MG63 (cell line): ENCODE results near the gene TBC1D14. TPM values are rescaled to one million over a fixed set of nuclear protein-coding genes. Genes with fewer than 3 reads are reported as not detected.
"Not testable (repeated sequence)": the region's sequence is repeated elsewhere in the genome, so short reads cannot be mapped to it uniquely, and the experiment has no call there.

ENCODE experiments used
- DNase-seq: peaks from one replicate; pipeline ENCODE4 v3.0.0-alpha.2; 2020
- H3K27me3 ChIP-seq: fragments of 250-450 bp; sonication (Bioruptor Pico); 2 replicates; pipeline ENCODE4 v1.5.1; 2020; ENCODE audit warnings: mild to moderate bottlenecking, moderate library complexity
- H3K36me3 ChIP-seq: fragments of 250-450 bp; sonication (Bioruptor Pico); 2 replicates; pipeline ENCODE4 v1.5.1; 2020; ENCODE audit warnings: mild to moderate bottlenecking, moderate library complexity
- H3K4me3 ChIP-seq: fragments of 250-450 bp; sonication (Bioruptor Pico); 2 replicates; pipeline ENCODE4 v1.5.1; 2020; ENCODE audit warnings: mild to moderate bottlenecking, moderate library complexity
- H3K9me3 ChIP-seq: fragments of 250-450 bp; sonication (Bioruptor Pico); 2 replicates; pipeline ENCODE4 v1.5.1; 2020; ENCODE audit warnings: mild to moderate bottlenecking, moderate library complexity
- total RNA-seq: library from RNA; depleted of rRNA; stranded (reverse); fragments of >200 nt; shearing (Covaris generic); gene quantifications from 2 replicates; pipeline ENCODE4 v1.2.3, GENCODE V29; 2014; ENCODE audit warnings: low replicate concordance

TBC1D14 gene
- total RNA-seq, 1 experiment from 2014 or later = 16.3 TPM

GRCh38 chr4:6887591-6888371 is 21.8 kb upstream of the TBC1D14 start:
- no peaks in the 10 kb centered on the region for H3K9me3 ChIP-seq
- no peak overlapping the region for H3K4me3 ChIP-seq
- no peaks in the 10 kb centered on the region for H3K36me3 ChIP-seq
- no peak for DNase-seq
- H3K27me3 ChIP-seq = no peaks in the 10 kb centered on the region

- DNase-seq = no peak
- no peaks in the 10 kb centered on the region for H3K9me3 ChIP-seq
- H3K4me3 ChIP-seq = no peak overlapping the region
- H3K36me3 ChIP-seq = no peaks in the 10 kb centered on the region
- H3K27me3 ChIP-seq = no peaks in the 10 kb centered on the region
Measured at GRCh38 chr4:6888506-6889071, 21.0 kb upstream of the TBC1D14 start.

GRCh38 chr4:6889101-6889735 is 20.4 kb upstream of the TBC1D14 start:
- no peaks in the 10 kb centered on the region for H3K9me3 ChIP-seq
- H3K4me3 ChIP-seq = no peak overlapping the region
- no peak for DNase-seq
- no peaks in the 10 kb centered on the region for H3K27me3 ChIP-seq
- H3K36me3 ChIP-seq = no peaks in the 10 kb centered on the region

GRCh38 chr4:6889736-6890324 is 19.8 kb upstream of the TBC1D14 start:
- no peak overlapping the region for H3K4me3 ChIP-seq
- H3K9me3 ChIP-seq = no peaks in the 10 kb centered on the region
- no peaks in the 10 kb centered on the region for H3K36me3 ChIP-seq
- DNase-seq = no peak
- no peaks in the 10 kb centered on the region for H3K27me3 ChIP-seq

- Histone ChIP-seq H3K9me3 (no peaks in the 10 kb centered on the region), H3K27me3 (no peaks in the 10 kb centered on the region), H3K36me3 (no peaks in the 10 kb centered on the region), H3K4me3 (no peak overlapping the region)
- DNase-seq = no peak
Measured at GRCh38 chr4:6890358-6890757, 19.3 kb upstream of the TBC1D14 start.

DNA sequence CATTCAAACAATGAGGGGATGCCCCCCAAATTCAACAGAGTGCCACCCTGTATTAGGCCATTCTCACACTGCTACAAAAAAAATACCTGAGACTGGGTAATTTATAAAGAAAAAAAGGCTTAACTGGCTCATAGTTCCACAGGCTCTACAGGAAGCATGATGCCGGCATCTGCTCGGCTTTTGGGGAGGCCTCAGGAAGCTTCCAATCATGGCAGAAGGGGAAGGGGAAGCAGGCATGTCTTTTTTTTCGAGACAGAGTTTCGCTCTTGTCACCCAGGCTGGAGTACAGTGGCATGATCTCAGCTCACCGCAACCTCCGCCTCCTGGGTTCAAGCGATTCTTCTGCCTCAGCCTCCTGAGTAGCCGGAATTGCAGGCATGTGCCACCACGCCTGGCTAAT is 18.7 kb upstream of the TBC1D14 start:
- DNase-seq, H3K36me3 ChIP-seq, H3K4me3 ChIP-seq, H3K9me3 ChIP-seq, H3K27me3 ChIP-seq: not testable (repeated sequence)

GRCh38 chr4:6891436-6892170 is 18.0 kb upstream of the TBC1D14 start:
- H3K27me3 ChIP-seq = no peaks in the 10 kb centered on the region
- no peak overlapping the region for H3K4me3 ChIP-seq
- no peaks in the 10 kb centered on the region for H3K9me3 ChIP-seq
- no peak for DNase-seq
- no peaks in the 10 kb centered on the region for H3K36me3 ChIP-seq

DNA sequence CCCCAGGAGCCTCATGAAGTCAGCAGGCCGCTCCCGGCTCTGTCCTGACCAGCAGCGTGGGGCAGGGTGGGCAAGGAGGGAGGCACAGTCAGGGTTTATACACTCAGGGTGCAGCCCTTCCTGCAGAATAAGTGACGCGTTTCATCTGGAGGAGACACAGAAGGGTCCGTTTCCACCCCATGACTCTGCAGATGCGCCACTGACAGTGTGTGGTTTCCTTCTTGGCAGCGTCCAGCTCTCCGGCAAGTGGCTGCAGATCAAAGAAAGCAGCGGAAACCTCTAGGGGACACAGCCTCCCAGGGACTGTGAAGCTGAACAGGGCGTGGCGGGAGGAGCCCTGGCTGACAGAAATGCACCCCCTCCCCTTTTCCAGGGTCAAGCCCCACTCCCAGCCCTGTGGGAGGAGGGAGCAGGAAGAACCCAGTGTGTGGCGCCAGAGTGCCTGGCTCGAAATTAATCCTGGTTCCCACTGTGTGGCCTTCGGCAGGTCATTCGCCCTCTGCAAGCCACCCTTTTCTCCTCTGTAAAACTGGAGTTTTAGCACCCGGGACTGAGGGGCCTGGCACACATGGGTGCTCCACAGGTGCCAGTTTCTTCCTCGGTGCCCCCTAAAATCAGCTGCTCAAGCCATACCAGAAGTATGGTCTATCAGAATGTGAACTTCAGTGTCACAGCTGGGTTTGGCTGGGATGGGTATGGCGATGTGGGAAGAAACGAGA is 17.3 kb upstream of the TBC1D14 start:
- no peaks in the 10 kb centered on the region for H3K27me3 ChIP-seq

DNA sequence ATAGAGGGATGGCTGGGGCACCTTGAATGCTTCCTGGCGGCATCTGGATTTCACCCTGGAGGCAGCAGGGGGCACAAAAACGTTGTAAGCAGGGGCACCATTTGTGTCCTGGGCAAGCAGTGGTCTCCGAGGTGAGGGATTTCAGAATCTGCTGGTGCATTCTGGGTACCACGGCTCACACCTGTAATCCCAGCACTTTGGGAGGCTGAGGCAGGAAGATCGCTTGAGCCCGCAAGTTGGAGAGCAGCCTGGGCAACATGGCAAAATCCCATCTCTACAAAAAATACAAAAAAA is 16.8 kb upstream of the TBC1D14 start:
- Histone ChIP-seq H3K27me3 (no peaks in the 10 kb centered on the region), H3K4me3 (no peak overlapping the region), H3K36me3 (no peaks in the 10 kb centered on the region), H3K9me3 (no peaks in the 10 kb centered on the region)
- no peak for DNase-seq

More for the DNA sequence above, 17.3 kb upstream of the TBC1D14 start:
- no peak for DNase-seq
- no peak overlapping the region for H3K4me3 ChIP-seq
- H3K9me3 ChIP-seq = no peaks in the 10 kb centered on the region
- H3K36me3 ChIP-seq = no peaks in the 10 kb centered on the region

- no peaks in the 10 kb centered on the region for H3K9me3 ChIP-seq
- no peaks in the 10 kb centered on the region for H3K36me3 ChIP-seq
- no peak overlapping the region for H3K4me3 ChIP-seq
- H3K27me3 ChIP-seq = no peaks in the 10 kb centered on the region
- no peak for DNase-seq
Measured at GRCh38 chr4:6893449-6894085, 16.1 kb upstream of the TBC1D14 start.

DNA sequence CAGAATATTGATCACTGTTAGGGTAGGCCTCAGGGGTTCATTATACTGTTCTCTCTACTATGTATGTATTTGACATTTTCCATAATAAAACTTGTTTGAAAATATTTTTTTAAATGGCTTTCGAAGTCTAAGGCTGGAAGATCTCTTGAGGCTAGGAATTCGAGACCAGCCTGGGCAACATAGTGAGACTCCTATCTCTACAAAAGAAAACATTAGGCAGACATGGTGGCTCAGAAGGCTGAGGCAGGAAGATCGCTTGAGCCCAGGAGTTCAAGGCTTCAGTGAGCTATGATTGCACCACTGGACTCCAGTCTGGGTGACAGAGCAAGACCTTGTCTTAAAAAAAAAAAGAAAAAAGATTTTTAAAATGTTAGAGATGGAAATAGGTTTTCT is 15.5 kb upstream of the TBC1D14 start:
- no peak for DNase-seq

GRCh38 chr4:6894528-6895498 is 14.8 kb upstream of the TBC1D14 start:
- Histone ChIP-seq H3K36me3 (no peaks in the 10 kb centered on the region), H3K9me3 (no peaks in the 10 kb centered on the region), H3K27me3 (no peaks in the 10 kb centered on the region), H3K4me3 (no peak overlapping the region)
- DNase-seq = no peak

More for the DNA sequence above, 15.5 kb upstream of the TBC1D14 start:
- Histone ChIP-seq H3K36me3 (no peaks in the 10 kb centered on the region), H3K27me3 (no peaks in the 10 kb centered on the region), H3K4me3 (no peak overlapping the region), H3K9me3 (no peaks in the 10 kb centered on the region)

DNA sequence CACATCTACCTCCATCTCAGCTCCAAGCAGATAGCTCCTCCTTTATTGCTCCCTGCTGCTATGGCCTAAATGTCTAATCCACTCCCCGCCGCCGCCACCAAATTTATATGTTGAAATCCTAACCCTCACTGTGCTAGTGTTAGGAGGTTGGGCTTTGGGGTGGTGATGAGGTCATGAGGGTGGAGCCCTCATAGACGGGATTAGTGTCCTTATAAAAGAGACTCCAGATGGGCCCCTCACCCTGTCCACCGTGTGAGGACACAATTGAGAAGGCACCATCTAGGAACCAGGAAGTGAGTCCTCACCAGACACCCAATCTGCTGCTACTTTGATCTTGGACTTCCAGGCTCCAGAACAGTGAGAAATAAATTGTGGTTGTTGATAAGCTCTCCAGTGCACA is 13.6 kb upstream of the TBC1D14 start:
- H3K4me3 ChIP-seq = no peak overlapping the region
- no peaks in the 10 kb centered on the region for H3K9me3 ChIP-seq
- no peaks in the 10 kb centered on the region for H3K36me3 ChIP-seq
- no peaks in the 10 kb centered on the region for H3K27me3 ChIP-seq
- no peak for DNase-seq

DNA sequence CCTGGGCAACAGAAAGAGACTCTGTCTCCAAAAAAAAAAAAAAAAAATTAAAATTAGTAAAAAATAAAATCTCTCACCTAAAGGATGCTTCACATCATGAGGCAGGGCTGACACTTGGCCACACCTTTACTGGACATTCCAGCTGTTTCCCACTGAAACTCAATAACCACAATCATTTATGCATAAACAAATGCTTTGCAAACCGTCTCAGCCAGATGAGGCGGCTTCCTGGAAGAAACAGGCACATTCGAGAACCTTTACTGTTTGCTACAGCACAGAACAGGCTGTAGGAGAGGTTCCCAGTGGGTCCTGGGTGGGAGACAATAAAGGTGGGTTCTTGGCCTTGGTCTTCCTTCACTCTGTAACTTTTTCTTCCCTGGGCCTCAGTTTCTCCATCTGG is 10.9 kb upstream of the TBC1D14 start:
- Histone ChIP-seq H3K9me3 (no peaks in the 10 kb centered on the region), H3K4me3 (no peak overlapping the region), H3K27me3 (no peaks in the 10 kb centered on the region), H3K36me3 (no peaks in the 10 kb centered on the region)
- no peak for DNase-seq

DNA sequence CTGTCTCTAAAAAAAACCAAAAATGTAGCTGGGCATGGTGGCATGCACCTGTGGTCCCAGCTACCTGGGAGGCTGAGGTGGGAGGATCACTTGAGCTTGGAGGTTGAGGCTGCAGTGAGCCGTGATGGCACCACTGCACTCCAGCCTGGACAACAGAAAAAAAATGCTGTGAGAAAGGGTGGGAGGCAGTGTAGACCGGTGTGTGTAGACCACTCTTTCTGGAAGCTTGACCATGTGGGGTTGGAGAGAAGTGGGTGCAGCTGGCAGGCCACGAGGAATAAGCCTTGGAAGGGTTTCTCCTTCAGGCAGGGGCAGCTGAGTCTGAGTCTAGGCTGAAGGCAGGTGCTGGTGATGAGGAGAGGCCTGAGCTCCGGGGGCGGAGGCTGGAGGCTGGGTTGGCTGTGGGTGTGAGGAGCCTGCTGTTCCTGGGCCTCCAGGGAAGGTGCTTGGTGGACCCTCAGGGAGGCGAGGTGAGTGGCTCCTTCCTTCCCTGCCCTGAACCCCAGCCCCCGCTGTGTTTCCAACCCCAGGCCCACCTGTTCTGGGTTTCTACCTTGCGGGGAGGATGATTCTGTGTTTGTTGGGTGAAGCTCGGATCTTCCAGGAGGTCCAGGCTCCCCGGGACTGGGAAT is 9.3 kb upstream of the TBC1D14 start:
- DNase-seq = no peak
- Histone ChIP-seq H3K4me3 (no peak overlapping the region), H3K9me3 (no peaks in the 10 kb centered on the region), H3K27me3 (no peaks in the 10 kb centered on the region), H3K36me3 (no peaks in the 10 kb centered on the region)
